Breast epithelium (tissue), 4 donors: ENCODE measurements around the gene NHP2. TPM values are rescaled to one million over a fixed set of nuclear protein-coding genes. Genes with fewer than 3 reads are reported as not detected.
A peak's percentile ranks its signal among the peaks of the same experiment; 100 is the strongest.
"Not testable (repeated sequence)": the region's sequence is repeated elsewhere in the genome, so short reads cannot be mapped to it uniquely, and the experiment has no call there.

Experiments used
- DNase-seq, 2 donors: peaks; one replicate each; pipeline ENCODE4 v3.0.0-alpha.2; 2019; ENCODE audit warnings: low spot score in 2 of 2
- H3K27ac ChIP-seq, 2 donors: fragments of 200-600 bp; sonication (generic) in 1 of 2; one replicate each; pipeline ENCODE4 v1.5.1; 2016 to 2019; ENCODE audit warnings: mild to moderate bottlenecking in 1 of 2
- H3K27me3 ChIP-seq, 2 donors: fragments of 200-600 bp; sonication (generic) in 1 of 2; one replicate each; pipeline versions ENCODE4 v1.5.1 to v1.6.0; 2017 to 2019; ENCODE audit warnings: control low read depth in 1 of 2, mild to moderate bottlenecking in 1 of 2
- H3K36me3 ChIP-seq: fragments of 200-600 bp; one replicate; pipeline ENCODE4 v1.5.1; 2019
- H3K4me1 ChIP-seq, 2 donors: fragments of 200-600 bp; sonication (generic); one replicate each; pipeline ENCODE4 v1.5.1; 2016 to 2019; ENCODE audit warnings: control low read depth in 1 of 2
- H3K4me3 ChIP-seq, 3 donors: fragments of 200-600 bp; sonication (generic); 1 replicate in 2 of 3; 2 replicates in 1 of 3; pipeline ENCODE4 v1.5.1; 2016 to 2019; ENCODE audit warnings: mild to moderate bottlenecking in 3 of 3, moderate library complexity in 2 of 3
- H3K9me3 ChIP-seq, 2 donors: fragments of 200-600 bp; sonication (generic) in 1 of 2; one replicate each; pipeline ENCODE4 v1.5.1; 2016 to 2019; ENCODE audit warnings: control low read depth in 1 of 2
- CTCF ChIP-seq, 3 donors: fragments of 450-650 bp; IDR thresholded peaks; one replicate each; pipeline ENCODE4 v1.5.1; 2016 to 2017; ENCODE audit warnings: antibody characterized with exemption in 3 of 3, mild to moderate bottlenecking in 3 of 3, moderate library complexity in 3 of 3
- POLR2A ChIP-seq: fragments of 450-650 bp; IDR thresholded peaks from one replicate; pipeline ENCODE4 v1.6.1; 2016; ENCODE audit warnings: antibody characterized with exemption, mild to moderate bottlenecking, moderate library complexity
- POLR2AphosphoS5 ChIP-seq, 3 donors: sonication (generic); formaldehyde crosslinking; IDR thresholded peaks; one replicate each; pipeline ENCODE4 v1.6.1; 2017; ENCODE audit warnings: antibody characterized with exemption in 3 of 3
- intact Hi-C: fragments of 100-400 bp; cut with DNase I; formaldehyde crosslinking; loops from one replicate; pipeline ENCODE4 v1.15.1; 2023; ENCODE audit warnings: low total_unique reads
- total RNA-seq, 3 donors: library from RNA; depleted of rRNA; stranded (reverse); fragments of >200 nt; gene quantifications; one replicate each; pipeline ENCODE4 v1.1.0, GENCODE V29; 2016

Gene NHP2
- total RNA-seq, 3 donors from 2014 or later, result 148 to 256 (median 220) TPM

- TF ChIP-seq CTCF (IDR thresholded peaks at IDR 0.05), result no peak
- no peak for TF ChIP-seq POLR2A
- TF ChIP-seq POLR2AphosphoS5 (IDR thresholded peaks at IDR 0.05), result no peak
- no peak overlapping the region for H3K4me3 ChIP-seq
- peak overlapping the region in 1 of 2 donors; percentile 55 for H3K27ac ChIP-seq
- no peaks in the 10 kb centered on the region for H3K27me3 ChIP-seq
- DNase-seq, result peak; percentile 19 to 32
- H3K9me3 ChIP-seq, result no peaks in the 10 kb centered on the region
- no peaks in the 10 kb centered on the region for H3K36me3 ChIP-seq
- intact Hi-C loops, result no loop called here
- no peaks in the 10 kb centered on the region for H3K4me1 ChIP-seq
Observed at GRCh38 chr5:178199581-178200434, 46.1 kb upstream of the NHP2 start.

DNA sequence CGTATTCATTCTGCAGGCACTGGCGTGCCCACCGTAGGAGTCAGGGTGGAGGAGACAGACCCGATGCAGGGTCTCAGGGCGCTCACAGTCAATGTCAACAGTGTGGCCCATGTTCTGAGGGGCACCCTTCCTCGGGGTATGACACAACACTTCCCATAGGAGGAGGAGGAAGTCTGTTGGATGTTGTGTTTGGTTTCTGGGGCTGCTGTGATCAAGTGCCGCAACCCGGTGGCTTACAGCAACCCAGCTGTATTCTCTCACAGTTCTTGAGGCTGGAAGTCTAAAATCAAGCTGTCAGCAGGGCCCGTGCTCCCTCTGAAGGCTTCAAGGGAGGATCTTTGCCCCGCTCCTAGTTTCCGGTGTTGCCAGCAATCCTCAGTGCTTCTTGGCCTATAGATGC, 45.0 kb upstream of the NHP2 start:
- TF ChIP-seq CTCF (IDR thresholded peaks at IDR 0.05) (no peak), POLR2A (no peak), POLR2AphosphoS5 (IDR thresholded peaks at IDR 0.05) (no peak)
- intact Hi-C loops, result no loop called here
- no peaks in the 10 kb centered on the region for H3K9me3 ChIP-seq
- no peaks in the 10 kb centered on the region for H3K36me3 ChIP-seq
- H3K4me1 ChIP-seq, result no peaks in the 10 kb centered on the region
- DNase-seq, result peak in 1 of 2 donors; percentile 24
- H3K27ac ChIP-seq, result no peak overlapping the region
- no peak overlapping the region for H3K4me3 ChIP-seq
- no peaks in the 10 kb centered on the region for H3K27me3 ChIP-seq

GRCh38 chr5:178198151-178198550, 44.5 kb upstream of the NHP2 start:
- intact Hi-C loops, H3K9me3 ChIP-seq, H3K27ac ChIP-seq, H3K4me3 ChIP-seq, H3K27me3 ChIP-seq, H3K36me3 ChIP-seq, H3K4me1 ChIP-seq: not testable (repeated sequence)
- DNase-seq, result peak in 1 of 2 donors; percentile 17

- H3K27ac ChIP-seq, result no peak overlapping the region
- no peak for TF ChIP-seq POLR2AphosphoS5 (IDR thresholded peaks at IDR 0.05)
- no peak for TF ChIP-seq POLR2A
- TF ChIP-seq CTCF (IDR thresholded peaks at IDR 0.05), result no peak
- peak in 1 of 2 donors; percentile 30 for DNase-seq
- H3K27me3 ChIP-seq, result no peaks in the 10 kb centered on the region
- H3K36me3 ChIP-seq, result no peaks in the 10 kb centered on the region
- no peaks in the 10 kb centered on the region for H3K9me3 ChIP-seq
- intact Hi-C loops, result no loop called here
- no peaks in the 10 kb centered on the region for H3K4me1 ChIP-seq
- H3K4me3 ChIP-seq, result no peak overlapping the region
Observed at GRCh38 chr5:178196986-178197385, 43.3 kb upstream of the NHP2 start.

- Histone ChIP-seq H3K4me1 (no peaks in the 10 kb centered on the region), H3K4me3 (no peak overlapping the region), H3K27ac (no peak overlapping the region), H3K9me3 (no peaks in the 10 kb centered on the region), H3K27me3 (no peaks in the 10 kb centered on the region), H3K36me3 (no peaks in the 10 kb centered on the region)
- TF ChIP-seq POLR2AphosphoS5 (IDR thresholded peaks at IDR 0.05), result no peak
- TF ChIP-seq POLR2A, result no peak
- no peak for TF ChIP-seq CTCF (IDR thresholded peaks at IDR 0.05)
- intact Hi-C loops, result no loop called here
- DNase-seq, result peak in 1 of 2 donors; percentile 7
Observed at GRCh38 chr5:178196281-178196812, 42.7 kb upstream of the NHP2 start.
